ENCODE results near the gene MXI1.

MXI1 gene

GRCh38 chr10:110218632-110219031, 11.2 kb downstream of the MXI1 start:
- H3K27ac ChIP-seq (ENCODE audit: low read depth, low read length), result no peak overlapping the region

GRCh38 chr10:110219884-110220283, 12.5 kb downstream of the MXI1 start:
- Histone ChIP-seq H3K27me3 (ENCODE audit: control insufficient read depth in 1 of 2, insufficient read depth in 2 of 2, low read length in 2 of 2) (no peaks in the 10 kb centered on the region), H3K9me3 (ENCODE audit: low read length) (no peaks in the 10 kb centered on the region), H3K9ac (ENCODE audit: low read length) (peak overlapping the region; percentile 11), H3K4me3 (ENCODE audit: low read depth in 1 of 2, low read length in 2 of 2) (no peak overlapping the region), H3K36me3 (ENCODE audit: insufficient read depth, low read length) (no peaks in the 10 kb centered on the region), H3K4me1 (ENCODE audit: insufficient read depth, low read length) (peaks cover 57% of the 10 kb centered on the region), H3K27ac (ENCODE audit: low read depth, low read length) (peak overlapping the region; percentile 46)

More at GRCh38 chr10:110218632-110219031, 11.2 kb downstream of the MXI1 start:
- no peaks in the 10 kb centered on the region for H3K36me3 ChIP-seq (ENCODE audit: insufficient read depth, low read length)
- H3K9me3 ChIP-seq (ENCODE audit: low read length), result no peaks in the 10 kb centered on the region
- H3K27me3 ChIP-seq (ENCODE audit: control insufficient read depth in 1 of 2, insufficient read depth in 2 of 2, low read length in 2 of 2), result no peaks in the 10 kb centered on the region
- no peak overlapping the region for H3K4me3 ChIP-seq (ENCODE audit: low read depth in 1 of 2, low read length in 2 of 2)
- H3K9ac ChIP-seq (ENCODE audit: low read length), result no peak overlapping the region
- peaks cover 69% of the 10 kb centered on the region for H3K4me1 ChIP-seq (ENCODE audit: insufficient read depth, low read length)

- Histone ChIP-seq H3K27me3 (ENCODE audit: control insufficient read depth in 1 of 2, insufficient read depth in 2 of 2, low read length in 2 of 2) (no peaks in the 10 kb centered on the region), H3K4me3 (ENCODE audit: low read depth in 1 of 2, low read length in 2 of 2) (no peak overlapping the region), H3K9ac (ENCODE audit: low read length) (no peak overlapping the region), H3K9me3 (ENCODE audit: low read length) (no peaks in the 10 kb centered on the region), H3K27ac (ENCODE audit: low read depth, low read length) (peak overlapping the region; percentile 42), H3K36me3 (ENCODE audit: insufficient read depth, low read length) (no peaks in the 10 kb centered on the region), H3K4me1 (ENCODE audit: insufficient read depth, low read length) (peaks cover 52% of the 10 kb centered on the region)
Observed at GRCh38 chr10:110220398-110220797, 13.0 kb downstream of the MXI1 start.

GRCh38 chr10:110221044-110221720, 13.8 kb downstream of the MXI1 start:
- H3K9ac ChIP-seq (ENCODE audit: low read length), result peak overlapping the region; percentile 44
- no peaks in the 10 kb centered on the region for H3K36me3 ChIP-seq (ENCODE audit: insufficient read depth, low read length)
- H3K4me1 ChIP-seq (ENCODE audit: insufficient read depth, low read length), result peaks cover 44% of the 10 kb centered on the region
- H3K27ac ChIP-seq (ENCODE audit: low read depth, low read length), result peak overlapping the region; percentile 42
- H3K27me3 ChIP-seq (ENCODE audit: control insufficient read depth in 1 of 2, insufficient read depth in 2 of 2, low read length in 2 of 2), result no peaks in the 10 kb centered on the region
- no peaks in the 10 kb centered on the region for H3K9me3 ChIP-seq (ENCODE audit: low read length)
- peak overlapping the region in 1 of 2 donors; percentile 21 for H3K4me3 ChIP-seq (ENCODE audit: low read depth in 1 of 2, low read length in 2 of 2)

- Histone ChIP-seq H3K36me3 (ENCODE audit: insufficient read depth, low read length) (no peaks in the 10 kb centered on the region), H3K9me3 (ENCODE audit: low read length) (no peaks in the 10 kb centered on the region), H3K4me1 (ENCODE audit: insufficient read depth, low read length) (peaks cover 40% of the 10 kb centered on the region), H3K4me3 (ENCODE audit: low read depth in 1 of 2, low read length in 2 of 2) (peak overlapping the region; percentile 21 to 24), H3K27ac (ENCODE audit: low read depth, low read length) (peak overlapping the region; percentile 42), H3K27me3 (ENCODE audit: control insufficient read depth in 1 of 2, insufficient read depth in 2 of 2, low read length in 2 of 2) (no peaks in the 10 kb centered on the region), H3K9ac (ENCODE audit: low read length) (peak overlapping the region; percentile 44)
Observed at GRCh38 chr10:110221721-110222261, 14.4 kb downstream of the MXI1 start.

- H3K4me1 ChIP-seq (ENCODE audit: insufficient read depth, low read length), result peaks cover 35% of the 10 kb centered on the region
- peak overlapping the region; percentile 55 for H3K9ac ChIP-seq (ENCODE audit: low read length)
Observed at GRCh38 chr10:110222641-110223297, 15.4 kb downstream of the MXI1 start.

GRCh38 chr10:110223298-110223925, 16.0 kb downstream of the MXI1 start:
- no peaks in the 10 kb centered on the region for H3K9me3 ChIP-seq (ENCODE audit: low read length)
- peaks cover 2% of the 10 kb centered on the region for H3K36me3 ChIP-seq (ENCODE audit: insufficient read depth, low read length)
- H3K9ac ChIP-seq (ENCODE audit: low read length), result no peak overlapping the region
- H3K27ac ChIP-seq (ENCODE audit: low read depth, low read length), result peak overlapping the region; percentile 42
- no peak overlapping the region for H3K4me3 ChIP-seq (ENCODE audit: low read depth in 1 of 2, low read length in 2 of 2)
- H3K27me3 ChIP-seq (ENCODE audit: control insufficient read depth in 1 of 2, insufficient read depth in 2 of 2, low read length in 2 of 2), result no peaks in the 10 kb centered on the region
- peaks cover 41% of the 10 kb centered on the region for H3K4me1 ChIP-seq (ENCODE audit: insufficient read depth, low read length)

More at GRCh38 chr10:110222641-110223297, 15.4 kb downstream of the MXI1 start:
- Histone ChIP-seq H3K4me3 (ENCODE audit: low read depth in 1 of 2, low read length in 2 of 2) (no peak overlapping the region), H3K9me3 (ENCODE audit: low read length) (no peaks in the 10 kb centered on the region), H3K27me3 (ENCODE audit: control insufficient read depth in 1 of 2, insufficient read depth in 2 of 2, low read length in 2 of 2) (no peaks in the 10 kb centered on the region), H3K27ac (ENCODE audit: low read depth, low read length) (peak overlapping the region; percentile 42), H3K36me3 (ENCODE audit: insufficient read depth, low read length) (no peaks in the 10 kb centered on the region)

GRCh38 chr10:110224992-110225391, 17.6 kb downstream of the MXI1 start:
- peaks cover 11% of the 10 kb centered on the region for H3K36me3 ChIP-seq (ENCODE audit: insufficient read depth, low read length)
- no peaks in the 10 kb centered on the region for H3K9me3 ChIP-seq (ENCODE audit: low read length)
- peak overlapping the region; percentile 9 for H3K9ac ChIP-seq (ENCODE audit: low read length)
- peak overlapping the region; percentile 73 for H3K27ac ChIP-seq (ENCODE audit: low read depth, low read length)
- peak overlapping the region in 1 of 2 donors; percentile 54 for H3K4me3 ChIP-seq (ENCODE audit: low read depth in 1 of 2, low read length in 2 of 2)
- H3K27me3 ChIP-seq (ENCODE audit: control insufficient read depth in 1 of 2, insufficient read depth in 2 of 2, low read length in 2 of 2), result no peaks in the 10 kb centered on the region
- peaks cover 46% of the 10 kb centered on the region for H3K4me1 ChIP-seq (ENCODE audit: insufficient read depth, low read length)

GRCh38 chr10:110225441-110225755, 18.0 kb downstream of the MXI1 start:
- Histone ChIP-seq H3K9ac (ENCODE audit: low read length) (peak overlapping the region; percentile 9), H3K4me1 (ENCODE audit: insufficient read depth, low read length) (peaks cover 45% of the 10 kb centered on the region), H3K27ac (ENCODE audit: low read depth, low read length) (peak overlapping the region; percentile 73), H3K9me3 (ENCODE audit: low read length) (no peaks in the 10 kb centered on the region), H3K36me3 (ENCODE audit: insufficient read depth, low read length) (peaks cover 11% of the 10 kb centered on the region), H3K4me3 (ENCODE audit: low read depth in 1 of 2, low read length in 2 of 2) (peak overlapping the region in 1 of 2 donors; percentile 54), H3K27me3 (ENCODE audit: control insufficient read depth in 1 of 2, insufficient read depth in 2 of 2, low read length in 2 of 2) (no peaks in the 10 kb centered on the region)

- Histone ChIP-seq H3K36me3 (ENCODE audit: insufficient read depth, low read length) (peaks cover 11% of the 10 kb centered on the region), H3K9ac (ENCODE audit: low read length) (peak overlapping the region; percentile 9), H3K27me3 (ENCODE audit: control insufficient read depth in 1 of 2, insufficient read depth in 2 of 2, low read length in 2 of 2) (no peaks in the 10 kb centered on the region), H3K4me1 (ENCODE audit: insufficient read depth, low read length) (peaks cover 40% of the 10 kb centered on the region), H3K4me3 (ENCODE audit: low read depth in 1 of 2, low read length in 2 of 2) (peak overlapping the region; percentile 54 to 85), H3K27ac (ENCODE audit: low read depth, low read length) (peak overlapping the region; percentile 90), H3K9me3 (ENCODE audit: low read length) (no peaks in the 10 kb centered on the region)
Observed at GRCh38 chr10:110225756-110226542, 18.5 kb downstream of the MXI1 start.

- Histone ChIP-seq H3K27ac (ENCODE audit: low read depth, low read length) (peak overlapping the region; percentile 90), H3K27me3 (ENCODE audit: control insufficient read depth in 1 of 2, insufficient read depth in 2 of 2, low read length in 2 of 2) (no peaks in the 10 kb centered on the region), H3K9ac (ENCODE audit: low read length) (no peak overlapping the region), H3K9me3 (ENCODE audit: low read length) (no peaks in the 10 kb centered on the region), H3K4me3 (ENCODE audit: low read depth in 1 of 2, low read length in 2 of 2) (peak overlapping the region in 1 of 2 donors; percentile 85), H3K4me1 (ENCODE audit: insufficient read depth, low read length) (peaks cover 34% of the 10 kb centered on the region), H3K36me3 (ENCODE audit: insufficient read depth, low read length) (peaks cover 11% of the 10 kb centered on the region)
Observed at GRCh38 chr10:110226543-110226925, 19.1 kb downstream of the MXI1 start.
